ENCODE measurements around the gene CRHR2. TPM values are rescaled to one million over a fixed set of nuclear protein-coding genes. Genes with fewer than 3 reads are reported as not detected.
"Not testable (repeated sequence)": the region's sequence is repeated elsewhere in the genome, so short reads cannot be mapped to it uniquely, and the experiment has no call there.

CRHR2 gene
- total RNA-seq, 1 donor from 2014 or later: not detected

DNA sequence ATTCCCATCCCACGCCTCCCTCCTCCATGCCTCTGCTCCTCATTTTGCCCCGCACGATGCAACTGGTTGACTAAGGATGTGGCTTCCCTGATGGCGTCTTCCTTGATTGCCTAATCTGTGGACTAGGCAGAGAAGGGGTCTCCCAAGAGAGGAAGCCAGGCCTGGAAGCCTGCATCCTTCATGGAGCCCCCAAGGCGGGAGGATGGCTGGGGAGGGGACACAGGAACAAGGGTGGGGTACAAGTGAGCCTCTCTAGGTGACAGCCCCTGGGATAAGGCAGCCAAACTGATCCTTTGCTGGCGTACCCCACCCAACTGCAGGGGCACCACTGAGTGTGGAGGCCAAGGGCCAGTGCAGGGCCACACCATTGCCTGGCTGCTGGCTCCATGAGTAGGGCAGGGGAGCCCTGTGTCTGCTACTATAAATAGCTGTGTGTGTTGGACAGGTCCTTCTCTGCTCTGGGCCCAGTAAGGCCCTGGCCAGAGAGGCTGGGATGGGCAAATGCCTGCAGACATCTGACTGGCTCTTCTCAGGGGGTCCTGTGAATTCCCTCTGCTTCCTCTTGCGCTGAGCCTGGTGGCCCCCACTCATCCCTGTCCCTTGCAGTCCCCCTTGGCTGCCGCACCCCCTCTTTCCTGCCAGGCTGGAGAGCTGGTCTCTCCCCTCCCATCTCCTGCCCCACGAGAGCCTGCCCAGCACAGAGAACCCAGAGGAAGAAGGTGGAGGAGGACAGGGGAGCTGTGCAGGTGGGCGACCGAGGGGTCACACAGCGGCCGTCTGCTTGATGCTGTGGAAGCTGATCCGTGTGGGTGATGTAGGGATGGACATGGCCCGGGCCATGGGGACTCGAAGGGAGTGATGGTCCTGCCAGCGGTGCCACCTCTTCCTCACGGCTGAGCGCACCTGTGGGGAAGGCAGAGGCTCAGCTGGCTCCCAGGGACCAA lies 29.3 kb downstream of the CRHR2 start:
- no peak for DNase-seq

DNA sequence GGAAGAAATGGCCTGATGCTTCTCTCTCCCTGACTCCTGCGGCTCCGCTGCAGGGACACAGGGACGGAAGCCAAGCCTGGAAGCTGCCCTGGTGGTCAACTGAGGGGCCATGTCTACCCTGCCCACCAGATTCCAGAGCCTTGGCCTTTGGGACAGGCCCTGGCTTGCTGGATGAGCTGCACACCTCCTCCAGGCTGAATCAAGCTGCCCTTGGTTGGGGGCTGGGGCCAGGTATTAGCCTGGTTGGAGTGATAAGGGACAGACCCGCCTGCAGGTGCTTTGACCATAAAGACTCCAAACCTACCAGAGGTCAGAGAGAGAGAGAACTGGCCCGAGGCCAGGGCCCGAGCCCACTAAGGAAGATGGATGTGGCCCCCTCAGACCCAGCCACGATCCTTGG lies 30.1 kb downstream of the CRHR2 start:
- DNase-seq: no peak

DNA sequence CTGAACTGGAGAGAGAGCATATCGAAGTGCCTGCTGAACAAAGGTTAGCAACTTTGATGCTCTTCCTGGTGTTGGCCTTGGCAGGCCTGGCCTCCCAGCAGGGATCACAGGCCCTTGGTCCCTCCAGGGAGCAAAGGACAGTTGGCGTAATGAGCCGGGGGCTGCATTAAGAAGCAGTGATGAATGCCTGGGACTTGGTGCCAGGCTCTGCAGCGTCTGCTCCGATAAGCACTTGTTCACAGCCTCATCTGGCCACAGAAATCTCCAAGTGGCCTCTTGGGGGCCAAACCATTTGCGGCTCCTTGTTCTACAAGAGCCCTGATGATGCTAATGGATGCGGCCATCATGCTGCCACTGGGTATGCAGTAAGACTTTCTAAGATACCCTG lies 31.8 kb downstream of the CRHR2 start:
- no peak for DNase-seq

DNA sequence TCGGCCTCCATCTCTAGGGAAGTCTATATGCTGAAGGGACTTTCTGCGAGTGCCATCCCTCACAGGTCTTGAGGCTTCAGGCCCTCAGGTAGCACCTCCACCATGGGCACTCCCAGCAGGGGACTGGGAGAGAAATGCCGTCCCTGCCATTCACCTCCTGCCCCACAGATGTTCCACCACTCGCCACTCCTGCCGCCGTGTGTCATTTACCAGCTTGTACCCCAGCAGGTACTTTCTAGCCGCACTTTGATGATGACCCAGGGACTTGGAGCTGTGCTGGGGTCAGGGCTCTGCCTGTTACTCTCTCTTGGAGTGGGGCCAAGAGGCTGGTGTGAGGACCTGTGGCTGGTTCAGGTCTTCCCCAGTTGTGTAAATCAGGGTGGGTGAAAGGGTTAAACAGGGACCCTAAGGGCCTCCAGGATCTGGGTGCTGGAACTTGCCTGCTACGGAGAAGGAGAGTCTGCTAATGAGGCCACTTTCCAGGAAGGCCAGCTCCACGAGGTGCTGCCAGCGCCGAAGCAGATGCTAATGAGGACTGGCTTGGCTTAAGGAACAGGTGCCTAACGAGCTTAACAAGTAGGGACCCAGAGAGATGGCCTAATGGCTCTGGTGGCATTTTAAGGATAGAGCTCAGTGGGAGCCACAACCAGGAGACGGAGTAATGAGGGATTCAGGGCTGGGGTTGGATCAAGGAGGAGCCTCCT lies 32.4 kb downstream of the CRHR2 start:
- DNase-seq: no peak

DNA sequence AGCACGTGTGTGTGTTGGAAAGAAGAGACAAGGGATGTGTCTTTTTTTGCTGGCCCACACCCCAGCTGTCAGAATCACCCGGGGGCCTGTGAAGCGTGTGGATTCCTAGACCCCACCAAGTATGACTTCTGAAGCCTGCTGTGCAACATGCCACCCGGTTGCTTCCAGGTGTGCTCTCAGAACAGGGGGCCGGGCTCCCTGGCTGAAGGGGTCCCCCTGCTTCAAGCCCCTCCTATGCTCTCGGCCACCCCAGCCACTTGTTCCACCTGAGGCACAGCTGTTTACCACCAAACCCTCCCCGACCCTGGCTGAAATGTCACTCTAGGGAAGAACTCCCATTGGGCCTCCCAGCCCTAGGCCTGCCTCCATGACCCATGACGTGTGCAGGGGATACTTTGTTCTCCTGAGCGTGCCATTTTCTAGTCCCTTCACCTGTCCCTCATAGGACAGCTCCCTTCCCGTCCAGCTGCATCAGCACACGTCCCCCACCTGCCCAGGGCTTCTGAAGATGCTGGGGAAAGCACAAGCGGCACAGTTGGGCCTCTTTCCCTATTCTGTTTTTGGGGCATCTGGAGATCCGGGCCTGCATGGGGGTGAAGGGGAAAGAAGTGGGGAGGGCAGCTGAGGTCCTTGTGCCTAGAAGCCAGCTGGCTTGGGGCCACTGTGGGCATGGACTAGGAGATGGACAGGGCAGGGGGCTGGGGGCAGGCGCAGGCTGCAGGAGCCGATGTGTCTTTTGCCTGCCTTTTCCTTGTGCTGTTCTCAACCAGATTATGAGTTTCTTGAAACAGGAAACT lies 33.3 kb downstream of the CRHR2 start:
- DNase-seq: no peak

DNA sequence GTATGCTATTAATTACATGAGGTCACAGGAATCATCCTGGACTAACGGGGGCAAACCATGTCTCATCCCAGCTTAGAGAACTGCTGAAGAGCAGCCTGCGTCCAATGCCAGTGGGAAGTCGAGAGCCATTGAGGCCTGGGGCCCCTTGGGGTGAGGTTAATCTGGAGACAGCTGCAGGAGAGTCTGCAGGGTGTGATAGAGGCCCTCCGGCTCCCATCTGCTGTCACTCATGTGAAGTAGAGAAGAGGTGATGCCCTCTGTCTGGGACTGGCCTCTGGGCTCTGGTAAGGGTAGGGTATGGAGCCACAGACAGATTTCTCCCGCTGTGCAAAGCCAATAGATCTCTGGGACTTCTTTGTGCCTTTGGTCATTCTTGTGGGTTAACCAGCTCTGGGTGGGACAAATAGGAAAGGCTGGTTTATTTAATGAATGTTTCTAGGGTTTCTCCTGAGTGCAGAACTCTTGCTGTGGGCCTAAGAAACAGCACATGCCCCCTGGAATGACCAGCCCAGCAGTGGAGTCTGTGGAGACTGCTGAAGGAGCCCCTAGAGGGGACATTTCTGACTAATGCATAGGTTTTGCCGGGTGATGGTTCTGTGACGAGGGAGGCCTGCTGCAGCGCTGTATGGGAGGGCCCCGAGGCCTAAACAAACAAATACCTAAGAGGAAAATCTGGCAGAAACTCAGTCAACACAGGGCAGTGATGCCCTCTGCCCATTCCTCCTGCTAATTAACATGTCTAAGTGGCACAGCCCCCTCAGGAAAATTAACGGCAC lies 34.5 kb downstream of the CRHR2 start:
- no peak for DNase-seq

DNA sequence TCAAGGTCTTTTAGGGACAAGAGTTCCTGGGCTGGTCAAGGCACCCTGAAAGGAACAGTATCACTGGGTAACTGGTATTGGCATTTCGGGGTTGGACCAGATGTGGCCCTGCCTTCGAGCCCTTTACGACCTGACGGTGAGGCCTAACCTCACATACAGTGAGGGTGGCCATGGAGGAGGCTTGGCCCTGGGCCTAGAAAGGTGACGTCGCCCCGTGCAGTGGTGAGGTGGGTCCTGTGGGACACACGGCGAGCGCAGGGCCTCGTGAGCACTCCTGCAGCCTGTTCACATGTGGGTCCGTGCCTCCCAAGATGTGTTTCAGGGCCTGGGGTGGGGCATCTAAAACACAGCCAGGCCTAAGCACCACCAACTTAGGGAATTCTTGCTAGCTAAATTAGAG lies 36.1 kb downstream of the CRHR2 start:
- no peak for DNase-seq

DNA sequence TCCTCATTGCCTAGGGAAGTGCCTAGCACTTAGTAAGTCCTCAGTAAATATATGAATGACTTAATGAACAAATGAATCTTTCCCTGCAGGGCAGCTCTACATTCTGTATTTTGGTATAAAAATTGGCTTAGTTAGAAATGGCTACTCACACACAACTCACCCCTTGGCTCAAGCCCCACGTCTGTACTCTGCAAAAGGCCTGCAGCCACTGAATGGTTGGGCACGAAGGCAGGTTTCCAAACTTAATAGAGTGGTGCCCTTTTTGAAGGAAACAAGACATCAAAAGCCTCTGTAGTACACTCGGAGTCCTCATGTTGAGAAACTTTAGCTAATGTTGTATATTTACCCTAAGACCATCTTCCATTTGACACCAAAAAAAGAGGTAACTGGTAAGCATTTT lies 36.6 kb downstream of the CRHR2 start:
- DNase-seq: no peak

DNA sequence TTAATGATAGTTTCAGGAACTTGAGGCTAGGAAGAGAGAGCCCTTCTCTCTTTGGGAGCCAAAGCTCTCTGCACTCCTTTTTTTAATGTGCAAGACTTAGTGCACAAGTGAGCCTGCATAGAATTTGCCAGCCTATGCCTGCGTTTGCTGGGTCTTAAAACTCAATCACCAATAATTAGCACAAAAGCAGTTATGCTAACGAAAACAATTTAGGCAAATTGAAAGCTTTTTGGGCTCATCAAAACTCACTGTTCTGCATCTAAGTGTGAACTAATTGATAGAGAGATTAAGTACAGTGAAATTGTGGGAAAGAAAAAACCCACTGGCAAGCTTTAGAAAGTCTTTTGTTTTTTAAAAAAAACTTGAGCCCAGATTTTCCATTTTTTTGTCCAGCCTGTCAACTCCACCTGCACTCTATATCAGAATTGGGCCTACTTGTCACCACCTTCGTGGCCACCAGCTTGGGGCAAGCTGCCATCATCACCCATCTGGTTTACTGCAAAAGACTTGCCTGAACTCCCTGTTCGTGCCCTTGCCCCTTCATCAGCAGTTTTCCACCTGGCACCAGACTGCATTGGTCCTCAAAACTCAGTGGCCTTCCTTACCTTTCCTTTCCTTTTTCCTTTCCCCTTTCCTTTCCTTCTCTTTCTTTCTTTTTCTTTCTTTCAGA lies 37.8 kb downstream of the CRHR2 start:
- DNase-seq: no peak

DNA sequence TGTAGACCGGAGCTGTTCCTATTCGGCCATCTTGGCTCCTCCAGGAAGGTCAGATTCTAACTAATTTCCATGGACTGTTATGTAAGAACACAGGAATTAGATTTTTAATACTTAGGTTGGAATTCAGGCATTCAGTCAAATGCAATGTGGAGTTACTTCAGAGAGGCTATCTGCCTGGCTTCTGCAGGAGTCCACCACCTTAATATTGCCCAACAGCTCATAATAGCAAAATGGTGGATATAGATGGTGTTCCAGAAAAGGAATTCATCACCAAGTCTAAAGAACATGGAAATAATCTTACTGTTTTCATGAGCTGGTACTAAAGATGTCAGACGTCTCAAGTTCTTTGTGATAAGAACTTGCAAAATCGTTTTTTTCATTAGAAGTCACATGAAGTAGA lies 39.5 kb downstream of the CRHR2 start:
- DNase-seq: no peak

DNA sequence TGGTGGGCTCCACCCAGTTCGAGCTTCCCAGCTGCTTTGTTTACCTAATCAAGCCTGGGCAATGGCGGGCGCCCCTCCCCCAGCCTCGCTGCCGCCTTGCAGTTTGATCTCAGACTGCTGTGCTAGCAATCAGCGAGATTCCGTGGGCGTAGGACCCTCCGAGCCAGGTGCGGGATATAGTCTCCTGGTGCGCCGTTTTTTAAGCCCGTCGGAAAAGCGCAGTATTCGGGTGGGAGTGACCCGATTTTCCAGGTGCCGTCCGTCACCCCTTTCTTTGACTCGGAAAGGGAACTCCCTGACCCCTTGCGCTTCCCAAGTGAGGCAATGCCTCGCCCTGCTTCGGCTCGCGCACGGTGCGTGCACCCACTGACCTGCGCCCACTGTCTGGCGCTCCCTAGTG lies 39.9 kb downstream of the CRHR2 start:
- not testable (repeated sequence) for DNase-seq

DNA sequence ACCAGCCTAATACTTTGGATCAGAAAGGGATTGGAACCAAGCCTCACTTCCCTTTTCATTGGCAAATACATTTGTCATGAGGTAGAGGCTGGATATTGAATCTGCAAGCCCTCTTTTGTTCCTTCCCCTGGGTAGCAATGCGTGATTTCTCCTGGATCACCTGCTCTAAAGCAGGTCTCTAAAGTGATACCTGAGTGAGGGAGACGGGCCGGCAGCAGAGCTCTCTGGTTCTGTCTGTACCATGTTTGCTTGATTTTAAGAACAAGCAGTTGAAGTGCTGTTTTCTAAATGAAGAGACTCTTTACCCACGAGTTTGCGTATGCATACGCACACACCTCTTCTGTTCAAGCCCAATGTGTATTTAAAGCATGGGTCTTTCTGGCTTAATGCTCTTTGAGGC lies 46.5 kb downstream of the CRHR2 start:
- DNase-seq: no peak

DNA sequence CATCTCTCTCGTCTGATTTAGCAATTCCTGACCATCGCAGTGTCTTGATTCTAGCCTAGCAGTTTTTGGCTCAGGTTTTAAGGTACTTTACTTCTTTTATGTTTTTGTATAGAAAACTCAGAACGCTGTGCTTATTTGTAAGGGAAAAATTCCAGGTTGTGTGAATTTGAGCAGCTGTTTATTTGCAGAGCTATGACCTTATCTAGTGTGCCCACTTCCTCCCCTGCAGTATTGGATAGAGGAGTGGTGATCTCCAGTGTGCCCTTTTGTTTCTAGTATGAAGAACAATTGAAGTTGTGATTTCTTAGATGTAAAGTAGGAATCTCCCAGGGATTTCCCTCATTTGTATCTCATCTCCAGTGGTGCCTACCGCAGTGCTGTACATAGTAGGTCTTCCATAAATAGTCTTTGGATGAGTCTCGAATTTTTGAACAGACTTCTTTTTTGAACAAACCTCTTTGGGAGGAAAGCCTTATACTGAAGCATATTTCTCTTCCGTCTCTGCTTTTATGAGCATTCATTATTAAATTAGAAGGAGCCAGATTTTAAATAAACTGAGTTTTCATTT lies 47.5 kb downstream of the CRHR2 start:
- DNase-seq: no peak

DNA sequence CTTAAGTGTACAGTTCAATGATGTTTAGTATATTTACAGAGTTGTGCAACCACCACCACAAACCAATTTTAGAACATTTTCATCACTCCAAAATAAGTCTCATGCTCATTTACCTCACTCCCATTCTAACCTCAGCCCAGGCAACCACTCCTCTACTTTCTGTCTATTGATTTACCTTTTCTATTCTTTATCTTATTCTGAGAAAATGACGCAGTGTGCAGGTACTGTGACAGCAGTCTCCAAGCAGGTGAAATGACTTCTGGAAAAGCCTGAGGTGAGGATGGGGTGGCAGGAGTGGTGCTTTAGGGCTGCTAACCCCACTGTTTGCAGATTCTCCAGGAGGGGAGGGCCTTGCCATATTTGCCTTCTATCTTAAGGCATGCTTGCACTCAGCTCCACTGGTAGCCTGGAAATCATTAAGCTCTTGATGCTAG lies 48.0 kb downstream of the CRHR2 start:
- DNase-seq: no peak

DNA sequence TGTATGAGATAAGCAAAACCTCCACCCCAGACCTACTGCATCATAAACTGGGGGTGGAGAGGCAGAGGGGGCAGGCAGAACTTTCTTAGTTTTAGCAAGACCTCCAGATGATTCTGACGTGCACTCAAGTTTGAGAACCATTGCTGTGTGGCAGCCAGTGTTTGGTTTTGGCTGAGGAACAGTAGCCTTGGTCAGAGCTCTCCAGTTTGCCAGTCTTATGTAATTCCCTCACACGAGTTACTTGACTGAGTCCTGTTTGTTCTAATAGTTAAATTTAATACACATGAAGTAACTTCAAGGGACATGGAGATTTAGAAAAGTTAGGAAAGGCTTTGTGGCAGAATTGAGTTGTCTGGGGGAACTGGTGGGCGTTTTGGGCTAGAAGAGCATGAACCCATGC lies 49.0 kb downstream of the CRHR2 start:
- no peak for DNase-seq

DNA sequence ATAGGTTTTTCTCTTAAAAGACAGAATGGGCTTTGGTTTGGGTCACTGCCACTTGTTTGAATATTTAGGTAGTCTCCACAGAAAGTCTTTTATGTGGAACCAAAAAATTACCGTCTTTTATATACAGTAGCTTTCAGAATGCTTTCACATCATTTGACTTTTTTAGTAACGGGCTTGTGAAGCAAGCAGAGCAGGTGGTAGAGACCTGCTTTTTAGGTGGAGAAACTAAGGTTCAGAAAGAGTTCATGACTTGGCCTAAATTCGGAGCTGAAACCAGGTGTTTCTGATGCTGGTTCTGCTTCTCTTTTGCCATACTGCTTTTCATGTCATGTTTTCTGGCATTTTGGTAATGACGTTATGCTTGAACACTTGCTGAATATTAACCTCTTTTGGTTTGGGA lies 51.3 kb downstream of the CRHR2 start:
- DNase-seq: no peak

DNA sequence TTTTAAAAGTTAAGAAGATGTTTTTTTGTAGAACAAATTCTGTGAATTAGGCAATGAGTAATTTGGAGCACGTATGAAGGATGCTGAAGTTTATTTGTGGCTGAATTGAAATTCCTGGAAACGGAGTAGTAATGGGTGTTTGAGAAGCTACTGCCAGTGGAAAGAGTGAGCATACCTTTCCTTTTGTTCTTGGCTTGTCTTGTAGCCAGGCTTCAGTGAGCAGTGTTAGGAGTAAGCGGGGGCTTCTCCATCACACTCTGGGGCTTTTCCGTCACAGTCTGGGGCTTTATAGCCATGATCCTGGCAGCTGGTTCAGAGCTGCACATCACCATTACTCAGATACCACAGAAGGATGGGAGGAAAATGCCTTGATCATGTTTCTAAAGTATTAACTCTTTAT lies 55.2 kb downstream of the CRHR2 start:
- no peak for DNase-seq

DNA sequence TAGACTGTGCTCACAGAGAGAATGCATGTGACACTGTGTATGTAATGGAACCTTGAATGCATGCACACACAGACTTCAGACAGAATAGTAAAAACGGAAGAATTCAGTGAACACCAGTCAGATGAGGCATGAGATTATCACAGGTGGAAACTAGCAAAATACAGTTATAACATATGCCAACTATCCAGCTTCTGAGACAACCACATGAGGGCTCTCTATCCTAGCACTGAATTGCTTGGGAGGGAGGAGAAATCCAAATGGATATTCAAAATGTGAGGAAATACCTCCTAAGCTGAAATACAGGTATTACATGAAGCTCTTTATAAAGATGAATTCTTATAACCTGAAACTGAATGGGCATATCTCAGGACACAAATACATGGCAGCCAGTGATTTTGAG lies 57.0 kb downstream of the CRHR2 start:
- DNase-seq: no peak

DNA sequence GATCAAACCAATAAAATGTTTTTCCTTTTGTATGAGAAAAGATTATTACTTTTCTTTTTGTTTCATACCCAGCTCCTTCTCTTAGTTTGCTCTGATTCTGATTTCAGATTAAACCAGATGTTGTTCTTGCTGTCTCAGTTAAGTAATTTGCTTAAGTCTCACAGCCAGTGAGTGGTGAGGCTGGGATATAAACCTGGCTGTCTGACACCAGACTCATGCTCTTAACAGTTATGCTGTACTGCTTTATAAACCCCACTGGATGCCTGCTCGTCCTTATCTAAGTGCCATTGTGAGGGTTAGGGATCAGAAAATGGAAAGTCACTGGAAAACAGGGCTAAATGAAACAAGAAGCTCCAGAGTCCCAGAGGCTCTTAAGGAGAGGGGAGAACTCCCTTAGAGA lies 63.3 kb downstream of the CRHR2 start:
- DNase-seq: no peak

DNA sequence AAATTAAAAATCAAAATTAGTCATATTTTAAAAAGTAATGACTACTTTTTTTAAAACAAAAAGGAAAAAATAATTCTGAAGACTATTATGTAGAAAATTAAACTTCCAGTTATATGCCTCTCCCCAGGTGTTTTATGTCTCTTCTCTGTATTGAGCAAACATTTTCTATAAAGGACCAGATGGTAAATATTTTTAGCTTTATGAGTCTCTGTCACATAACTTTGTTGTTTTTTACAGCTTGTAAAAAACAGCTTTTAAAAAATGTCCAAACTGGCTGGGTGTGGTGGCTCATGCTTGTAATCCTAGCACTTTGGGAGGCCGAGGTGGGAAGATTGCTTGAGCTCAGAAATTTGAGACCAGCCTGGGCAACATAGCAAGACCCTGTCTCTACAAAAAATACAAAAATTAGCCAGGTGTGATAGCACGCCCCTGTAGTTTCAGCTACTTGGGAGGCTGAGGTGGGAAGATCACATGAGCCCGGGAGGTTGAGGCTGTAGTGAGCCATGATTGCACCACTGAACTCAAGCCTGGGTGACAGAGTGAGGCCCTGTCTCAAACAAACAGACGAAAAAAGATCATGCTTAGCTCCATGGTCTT lies 64.1 kb downstream of the CRHR2 start:
- DNase-seq: no peak

DNA sequence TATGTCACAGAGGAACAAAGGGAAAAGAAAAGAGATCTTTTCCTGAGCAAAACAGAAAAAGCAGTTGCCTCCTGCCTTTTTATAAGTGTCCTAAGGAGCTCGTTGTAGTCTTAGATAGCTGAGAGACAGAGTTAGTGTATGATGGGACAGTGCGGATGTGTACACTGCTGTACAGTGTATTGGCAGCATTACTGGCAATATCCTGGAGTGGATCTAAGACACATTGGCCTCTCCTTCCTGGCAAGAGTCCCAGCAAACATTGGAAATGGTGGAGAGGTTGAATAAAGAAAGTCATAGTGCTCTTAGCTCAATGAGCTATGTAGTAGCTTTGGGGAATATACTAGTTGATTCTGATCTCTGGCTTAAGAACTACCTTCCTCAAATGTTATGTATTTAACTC lies 64.9 kb downstream of the CRHR2 start:
- DNase-seq: no peak

All from dermis blood vessel endothelial cell (primary cell).